MV-4-11 (cell line): ENCODE results near the gene SIK2.

ENCODE experiments used
- DNase-seq: peaks from one replicate; lab custom pipeline; 2025; lab: John Stamatoyannopoulos, UW

The SIK2 gene

GRCh38 chr11:111730871-111731591, 128.8 kb downstream of the SIK2 start:
- DNase-seq, result no peak

- DNase-seq, result peak; percentile 22
Measured at GRCh38 chr11:111731821-111732220, 129.6 kb downstream of the SIK2 start.

GRCh38 chr11:111733016-111733415, 130.8 kb downstream of the SIK2 start:
- no peak for DNase-seq

- no peak for DNase-seq
Measured at GRCh38 chr11:111733611-111734088, 131.4 kb downstream of the SIK2 start.

- no peak for DNase-seq
Measured at GRCh38 chr11:111734101-111734953, 132.1 kb downstream of the SIK2 start.

- DNase-seq, result no peak
Measured at GRCh38 chr11:111734954-111735261, 132.7 kb downstream of the SIK2 start.

- no peak for DNase-seq
Measured at GRCh38 chr11:111735262-111736116, 133.2 kb downstream of the SIK2 start.

- no peak for DNase-seq
Measured at GRCh38 chr11:111736181-111736590, 133.9 kb downstream of the SIK2 start.

- no peak for DNase-seq
Measured at GRCh38 chr11:111736621-111737443, 134.6 kb downstream of the SIK2 start.

GRCh38 chr11:111737444-111738210, 135.4 kb downstream of the SIK2 start:
- DNase-seq, result no peak

GRCh38 chr11:111739299-111739698, 137.1 kb downstream of the SIK2 start:
- DNase-seq, result no peak

- DNase-seq, result no peak
Measured at GRCh38 chr11:111741751-111742150, 139.5 kb downstream of the SIK2 start.

- no peak for DNase-seq
Measured at GRCh38 chr11:111743700-111744099, 141.5 kb downstream of the SIK2 start.

GRCh38 chr11:111745719-111746504, 143.7 kb downstream of the SIK2 start:
- DNase-seq, result no peak

- DNase-seq, result no peak
Measured at GRCh38 chr11:111748035-111748804, 146.0 kb downstream of the SIK2 start.

GRCh38 chr11:111749646-111750045, 147.4 kb downstream of the SIK2 start:
- no peak for DNase-seq

GRCh38 chr11:111756097-111756496, 153.8 kb downstream of the SIK2 start:
- no peak for DNase-seq

GRCh38 chr11:111759376-111759775, 157.1 kb downstream of the SIK2 start:
- no peak for DNase-seq

GRCh38 chr11:111759778-111760407, 157.6 kb downstream of the SIK2 start:
- no peak for DNase-seq
